IPS-15b (cell line): ENCODE data around the gene TSPAN4.

Experiments used
- H3K27me3 ChIP-seq: one replicate; pipeline ENCODE4 v1.6.1; 2013; ENCODE audit warnings: low read length; ENCODE audit not compliant: control insufficient read depth, insufficient read depth
- H3K36me3 ChIP-seq: one replicate; pipeline ENCODE4 v1.6.1; 2013; ENCODE audit warnings: low read length; ENCODE audit not compliant: control insufficient read depth, insufficient read depth
- H3K4me1 ChIP-seq: one replicate; pipeline ENCODE4 v1.6.1; 2013; ENCODE audit warnings: mild to moderate bottlenecking, low read length; ENCODE audit not compliant: control insufficient read depth, insufficient read depth
- H3K4me3 ChIP-seq: one replicate; pipeline ENCODE4 v1.5.1; 2013; ENCODE audit warnings: low read depth, low read length
- H3K9ac ChIP-seq: one replicate; pipeline ENCODE4 v1.6.1; 2013; ENCODE audit warnings: low read depth, mild to moderate bottlenecking, low read length
- H3K9me3 ChIP-seq: one replicate; pipeline ENCODE4 v1.6.1; 2013; ENCODE audit warnings: mild to moderate bottlenecking, low read length; ENCODE audit not compliant: control insufficient read depth, insufficient read depth

Gene TSPAN4

DNA sequence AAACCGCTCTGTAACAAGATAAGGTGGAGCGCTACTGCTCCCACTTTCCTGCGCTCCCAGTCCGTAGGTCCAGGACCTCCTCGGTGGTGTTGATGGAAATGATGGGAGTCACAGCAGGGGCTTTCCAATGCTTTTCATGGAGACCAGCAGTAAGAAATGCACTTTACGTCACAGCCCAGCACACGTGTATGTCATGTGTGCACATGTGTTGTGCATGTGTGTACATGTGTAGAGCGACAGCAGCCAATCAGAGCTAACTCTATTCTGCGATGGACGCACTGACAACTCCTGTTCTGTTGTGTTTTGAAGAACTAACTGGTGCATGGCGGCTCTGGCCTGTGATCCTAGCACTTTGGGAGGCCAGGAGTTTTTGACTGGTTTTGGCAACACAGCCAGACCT lies 66.8 kb downstream of the TSPAN4 start:
- Histone ChIP-seq H3K9ac (peak overlapping the region; percentile 73), H3K36me3 (peaks cover 8% of the 10 kb centered on the region), H3K9me3 (no peaks in the 10 kb centered on the region), H3K4me3 (peak overlapping the region; percentile 74), H3K4me1 (no peaks in the 10 kb centered on the region), H3K27me3 (no peaks in the 10 kb centered on the region)

DNA sequence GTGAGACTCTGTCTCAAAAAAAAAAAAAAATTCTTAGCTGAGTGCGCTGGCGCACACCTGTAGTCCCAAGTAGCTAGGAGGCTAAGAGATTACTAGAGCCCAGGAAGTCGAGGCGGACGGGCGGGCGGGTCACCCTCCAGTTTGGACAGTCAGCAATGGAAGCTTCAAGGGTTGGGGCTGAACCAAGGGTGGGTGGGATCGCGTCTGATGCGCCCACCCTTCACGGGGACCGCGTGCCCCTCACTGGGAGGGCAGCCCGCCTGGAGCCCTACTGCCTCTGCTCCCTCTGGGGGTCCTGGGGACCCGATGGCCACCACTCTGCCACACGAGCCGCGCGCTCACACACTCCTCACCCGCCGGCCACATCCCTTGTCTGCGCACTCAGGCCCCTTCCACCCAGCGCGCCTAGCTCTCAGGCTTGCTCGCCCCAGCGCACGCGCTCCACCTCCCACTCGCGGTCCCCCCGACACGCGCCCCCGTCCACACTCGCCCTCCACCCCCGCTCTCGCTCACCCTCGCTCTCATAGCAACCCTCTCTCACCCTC lies 67.5 kb downstream of the TSPAN4 start:
- peak overlapping the region; percentile 73 for H3K9ac ChIP-seq
- H3K4me1 ChIP-seq: no peaks in the 10 kb centered on the region
- peaks cover 3% of the 10 kb centered on the region for H3K36me3 ChIP-seq
- no peaks in the 10 kb centered on the region for H3K9me3 ChIP-seq
- H3K4me3 ChIP-seq: peak overlapping the region; percentile 74
- H3K27me3 ChIP-seq: no peaks in the 10 kb centered on the region

DNA sequence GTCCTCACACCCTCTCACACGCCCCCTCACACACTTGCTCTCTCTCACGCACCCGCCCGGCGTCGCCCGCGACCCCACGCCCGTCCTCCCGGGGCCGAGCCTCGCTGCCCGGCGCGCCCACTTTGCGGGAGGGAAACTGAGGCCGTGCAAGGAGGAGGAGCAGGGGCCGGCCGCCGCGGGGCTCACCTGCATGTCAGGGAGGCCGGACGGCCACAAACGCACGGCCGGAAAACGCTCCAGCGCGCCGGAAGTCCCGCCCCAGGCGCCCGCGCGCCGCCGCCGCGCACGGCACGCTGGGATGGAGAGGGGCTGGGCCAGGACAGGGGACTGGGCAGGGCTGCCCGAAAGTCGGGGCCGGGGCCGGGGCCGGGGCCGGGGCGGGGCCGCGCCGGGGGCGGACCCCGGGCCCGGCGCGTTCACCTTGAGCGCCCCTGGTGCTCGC lies 68.0 kb downstream of the TSPAN4 start, which contains the start of gene CHID1:
Gene CHID1, minus strand, starts transcription at position 222 of the 442 bp plus-strand sequence. CDS start 5,994 bp downstream, outside the sequence.
- Histone ChIP-seq H3K27me3 (no peaks in the 10 kb centered on the region), H3K9me3 (no peaks in the 10 kb centered on the region), H3K9ac (peak within 1 kb of the TSS; percentile 89), H3K36me3 (peaks cover 3% of the 10 kb centered on the region), H3K4me1 (no peaks in the 10 kb centered on the region), H3K4me3 (peak within 1 kb of the TSS; percentile 74)

DNA sequence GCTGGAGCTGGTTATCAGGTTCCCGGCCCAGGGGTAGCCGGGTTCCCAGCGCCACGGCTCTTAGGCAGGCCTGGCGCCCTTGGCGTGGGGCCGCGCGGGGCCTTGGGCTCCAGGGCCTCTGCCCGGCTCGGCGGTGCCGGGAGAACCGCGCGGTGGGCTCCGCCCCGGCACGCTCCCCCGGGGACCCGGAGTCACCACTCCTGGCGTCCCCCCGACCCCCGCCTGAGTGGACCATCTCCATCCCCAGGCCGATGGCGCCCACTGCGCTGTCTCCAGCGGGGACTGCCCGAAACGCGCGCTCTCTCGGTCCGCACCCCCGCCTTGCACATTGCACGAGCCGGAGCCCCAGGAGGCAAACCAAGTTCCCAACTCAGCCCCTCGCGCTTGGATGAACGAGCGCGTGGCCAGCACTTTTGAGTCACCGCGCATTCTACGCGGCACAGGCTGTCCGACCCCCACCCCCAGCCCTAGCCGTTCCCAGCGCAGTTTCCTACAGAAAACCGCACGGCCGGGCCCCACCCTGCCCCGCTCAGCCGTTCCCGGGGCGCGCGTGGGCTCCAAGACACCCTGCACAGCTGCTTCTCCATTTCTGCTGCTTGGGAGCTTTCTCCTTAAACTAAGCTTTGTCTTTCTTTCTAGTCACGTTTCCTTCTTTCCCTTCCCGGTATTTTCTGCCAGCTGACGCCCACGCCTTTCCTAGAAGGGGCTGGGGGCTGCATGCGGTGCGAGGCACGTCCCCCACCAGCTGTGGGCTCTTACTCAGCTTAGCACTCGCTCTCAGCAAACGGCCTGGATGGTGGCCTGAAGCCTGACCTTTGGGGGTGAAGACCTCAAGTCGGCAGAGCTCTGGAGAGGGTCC lies 68.6 kb downstream of the TSPAN4 start:
- H3K27me3 ChIP-seq: no peaks in the 10 kb centered on the region
- H3K9ac ChIP-seq: peak overlapping the region; percentile 89
- no peaks in the 10 kb centered on the region for H3K9me3 ChIP-seq
- peaks cover 3% of the 10 kb centered on the region for H3K36me3 ChIP-seq
- no peaks in the 10 kb centered on the region for H3K4me1 ChIP-seq
- peak overlapping the region; percentile 62 for H3K4me3 ChIP-seq

DNA sequence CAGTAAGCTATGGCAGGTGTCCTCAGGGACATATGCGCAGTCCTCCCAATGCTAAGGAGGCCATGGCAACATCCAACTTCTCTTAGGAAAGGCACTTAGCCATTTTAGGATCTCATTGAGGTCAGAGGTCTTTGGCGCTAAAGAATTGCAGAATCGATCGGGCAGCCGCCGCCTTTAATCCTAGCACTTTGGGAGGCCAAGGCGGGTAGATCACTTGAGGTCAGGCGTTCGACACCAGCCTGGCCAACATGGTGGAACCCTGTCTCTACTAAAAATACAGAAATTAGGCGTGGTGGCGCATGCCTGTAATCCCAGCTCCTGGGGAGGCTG lies 69.2 kb downstream of the TSPAN4 start:
- peaks cover 3% of the 10 kb centered on the region for H3K36me3 ChIP-seq
- no peaks in the 10 kb centered on the region for H3K4me1 ChIP-seq
- H3K4me3 ChIP-seq: no peak overlapping the region
- no peaks in the 10 kb centered on the region for H3K9me3 ChIP-seq
- H3K27me3 ChIP-seq: no peaks in the 10 kb centered on the region
- no peak overlapping the region for H3K9ac ChIP-seq

DNA sequence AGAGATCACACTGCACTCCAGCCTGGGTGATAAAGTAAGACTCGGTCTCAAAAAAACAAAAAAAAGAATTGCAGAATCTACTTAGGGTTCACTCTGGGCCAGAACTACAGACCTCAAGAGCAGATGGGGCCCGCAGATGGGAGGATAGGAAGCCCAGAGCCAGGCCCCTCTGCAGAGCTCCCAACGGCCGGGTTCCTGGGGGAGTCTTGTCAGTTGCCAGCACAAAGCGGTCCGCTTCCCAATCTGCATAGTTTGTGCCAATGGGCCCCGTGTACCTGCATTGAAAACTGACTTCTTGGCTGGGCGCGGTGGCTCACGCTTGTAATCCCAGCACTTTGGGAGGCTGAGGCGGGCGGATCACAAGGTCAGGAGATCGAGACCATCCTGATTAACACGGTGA lies 69.6 kb downstream of the TSPAN4 start:
- Histone ChIP-seq H3K27me3 (no peaks in the 10 kb centered on the region), H3K9ac (no peak overlapping the region), H3K4me1 (no peaks in the 10 kb centered on the region), H3K9me3 (no peaks in the 10 kb centered on the region), H3K4me3 (no peak overlapping the region), H3K36me3 (peaks cover 3% of the 10 kb centered on the region)

DNA sequence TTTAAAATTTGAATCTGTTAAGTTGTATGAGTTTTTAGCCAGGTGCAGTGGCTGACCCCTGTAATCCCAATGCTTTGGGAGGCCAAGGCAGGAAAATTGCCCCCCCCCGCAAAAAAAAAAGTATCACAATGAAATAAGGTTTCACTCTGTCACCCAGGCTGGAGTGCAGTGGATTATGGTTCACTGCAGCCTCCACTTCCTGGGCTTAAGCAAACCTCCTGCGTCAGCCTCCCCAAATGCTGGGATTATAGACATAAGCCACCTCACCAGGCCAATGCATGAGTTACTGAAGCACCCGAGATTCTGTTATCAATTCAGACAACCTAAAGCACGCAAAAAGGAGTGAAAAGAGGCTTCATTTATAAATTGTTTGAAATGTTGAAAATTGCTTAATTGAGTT lies 70.4 kb downstream of the TSPAN4 start:
- H3K36me3 ChIP-seq: peaks cover 2% of the 10 kb centered on the region
- no peaks in the 10 kb centered on the region for H3K9me3 ChIP-seq
- H3K4me1 ChIP-seq: no peaks in the 10 kb centered on the region
- H3K4me3 ChIP-seq: no peak overlapping the region
- H3K9ac ChIP-seq: no peak overlapping the region
- no peaks in the 10 kb centered on the region for H3K27me3 ChIP-seq

DNA sequence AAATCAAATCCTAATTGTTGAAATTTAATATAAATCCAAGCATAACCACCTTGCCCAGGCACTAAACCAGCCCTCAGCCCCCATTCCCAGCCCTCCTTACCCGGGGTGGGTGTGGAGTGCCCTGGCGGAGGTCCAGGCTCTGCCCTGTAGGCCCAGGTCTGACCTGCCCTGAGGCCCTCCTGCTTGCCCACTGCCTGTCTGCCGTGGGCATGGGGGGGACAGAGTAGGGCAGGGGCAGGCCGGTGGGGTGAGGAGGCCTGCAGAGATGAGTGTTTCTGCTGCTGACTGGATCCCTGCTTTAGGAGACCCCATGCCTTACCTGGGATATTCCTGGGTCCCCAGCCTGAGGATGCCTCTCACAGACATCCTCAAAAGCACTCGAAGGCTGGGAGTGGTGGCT lies 71.6 kb downstream of the TSPAN4 start:
- Histone ChIP-seq H3K36me3 (no peaks in the 10 kb centered on the region), H3K9ac (no peak overlapping the region), H3K9me3 (no peaks in the 10 kb centered on the region), H3K4me1 (no peaks in the 10 kb centered on the region), H3K27me3 (no peaks in the 10 kb centered on the region), H3K4me3 (no peak overlapping the region)

DNA sequence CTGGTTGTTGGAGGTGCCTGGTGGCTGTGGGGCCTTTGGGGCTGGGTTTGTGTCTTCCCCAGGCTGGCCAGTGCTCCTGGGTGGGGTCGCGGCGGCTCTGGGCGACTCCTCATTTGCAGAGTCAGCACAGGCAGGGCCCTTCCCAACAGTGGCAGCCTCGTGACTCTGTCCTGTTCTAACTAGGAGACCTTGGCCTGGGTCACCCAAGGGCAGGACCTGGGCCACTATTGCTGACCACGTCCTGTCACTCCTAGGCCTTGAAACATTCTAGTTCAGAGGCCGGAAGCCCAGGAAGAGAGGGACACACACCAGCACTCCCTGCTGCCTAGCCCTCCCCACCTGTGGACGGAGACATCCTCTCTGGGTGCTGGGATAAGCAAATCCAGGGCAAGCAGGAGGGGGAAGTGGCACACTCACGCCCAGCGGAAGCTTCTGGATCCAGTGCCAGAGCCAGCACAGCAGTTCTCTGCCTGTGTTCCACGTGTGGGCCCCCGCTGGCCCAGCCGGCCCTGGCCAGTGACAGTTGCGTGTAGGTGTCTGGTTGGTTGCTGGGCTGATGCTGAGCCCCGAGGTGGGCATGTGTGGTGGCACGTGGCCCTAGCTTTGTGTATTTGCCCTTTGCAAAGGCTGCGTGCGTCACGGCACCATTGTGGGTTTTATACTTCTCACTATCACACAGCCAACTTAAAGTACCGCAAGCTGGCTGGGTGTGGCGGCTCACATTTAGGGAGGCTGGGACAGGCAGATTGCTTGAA lies 72.3 kb downstream of the TSPAN4 start:
- no peak overlapping the region for H3K4me3 ChIP-seq
- no peaks in the 10 kb centered on the region for H3K27me3 ChIP-seq
- no peaks in the 10 kb centered on the region for H3K36me3 ChIP-seq
- H3K4me1 ChIP-seq: no peaks in the 10 kb centered on the region
- no peak overlapping the region for H3K9ac ChIP-seq
- H3K9me3 ChIP-seq: no peaks in the 10 kb centered on the region
